GM10266 (cell line): ENCODE data around the gene MPP3.

Source experiments
- DNase-seq: peaks from one replicate; pipeline ENCODE4 v3.0.0; 2012; ENCODE audit errors: extremely low spot score
- TF ChIP-seq, protein P1 (sequence below): IDR thresholded peaks from 2 replicates; pipeline ENCODE4 v1.5.1; 2012; ENCODE audit warnings: mild to moderate bottlenecking, low read depth; ENCODE audit not compliant: control insufficient read depth, insufficient read depth; ENCODE audit errors: missing control alignments

MPP3 gene

DNA sequence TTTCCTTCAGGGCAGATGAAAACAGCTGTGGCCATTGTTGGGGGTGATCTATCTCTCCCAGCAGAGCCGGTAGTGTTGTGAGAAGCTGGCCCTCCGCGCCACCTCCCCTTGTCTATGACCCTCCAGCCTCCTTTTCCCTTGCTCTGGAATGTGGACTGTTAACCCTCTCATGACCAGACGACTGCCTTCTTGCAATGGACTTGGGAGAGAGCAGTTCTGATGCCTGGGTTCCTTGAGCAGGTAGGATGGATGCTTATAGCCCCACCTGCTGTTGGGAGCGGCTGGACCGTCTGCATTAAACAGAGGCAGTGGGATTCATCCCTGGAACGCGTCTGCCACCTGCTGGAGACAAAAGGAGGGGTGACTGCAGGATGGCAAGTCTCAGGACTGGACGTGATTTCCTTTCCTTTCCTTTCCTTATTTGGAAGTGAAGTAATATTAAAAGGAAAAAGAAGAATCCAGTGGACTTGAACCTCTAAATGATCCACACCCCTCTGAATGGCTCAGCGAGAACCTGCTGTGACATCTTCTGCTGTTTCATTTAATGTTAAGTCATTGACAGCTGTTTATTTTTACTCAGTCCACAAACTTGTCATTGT lies 72.6 kb downstream of the MPP3 start:
- peak; percentile 93 for DNase-seq
- TF ChIP-seq, protein P1, sequence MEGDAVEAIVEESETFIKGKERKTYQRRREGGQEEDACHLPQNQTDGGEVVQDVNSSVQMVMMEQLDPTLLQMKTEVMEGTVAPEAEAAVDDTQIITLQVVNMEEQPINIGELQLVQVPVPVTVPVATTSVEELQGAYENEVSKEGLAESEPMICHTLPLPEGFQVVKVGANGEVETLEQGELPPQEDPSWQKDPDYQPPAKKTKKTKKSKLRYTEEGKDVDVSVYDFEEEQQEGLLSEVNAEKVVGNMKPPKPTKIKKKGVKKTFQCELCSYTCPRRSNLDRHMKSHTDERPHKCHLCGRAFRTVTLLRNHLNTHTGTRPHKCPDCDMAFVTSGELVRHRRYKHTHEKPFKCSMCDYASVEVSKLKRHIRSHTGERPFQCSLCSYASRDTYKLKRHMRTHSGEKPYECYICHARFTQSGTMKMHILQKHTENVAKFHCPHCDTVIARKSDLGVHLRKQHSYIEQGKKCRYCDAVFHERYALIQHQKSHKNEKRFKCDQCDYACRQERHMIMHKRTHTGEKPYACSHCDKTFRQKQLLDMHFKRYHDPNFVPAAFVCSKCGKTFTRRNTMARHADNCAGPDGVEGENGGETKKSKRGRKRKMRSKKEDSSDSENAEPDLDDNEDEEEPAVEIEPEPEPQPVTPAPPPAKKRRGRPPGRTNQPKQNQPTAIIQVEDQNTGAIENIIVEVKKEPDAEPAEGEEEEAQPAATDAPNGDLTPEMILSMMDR, result peak; percentile 99

GRCh38 chr17:43759836-43760235 lies 73.1 kb downstream of the MPP3 start:
- TF ChIP-seq, protein P1, result no peak
- DNase-seq, result no peak

GRCh38 chr17:43758497-43759174 lies 74.3 kb downstream of the MPP3 start, which contains the start of gene SOST:
TSS of gene SOST (minus strand) at chr17:43758791. CDS start at chr17:43758741, 50 bp downstream.
- DNase-seq, result no peak
- TF ChIP-seq, protein P1, result no peak

GRCh38 chr17:43758086-43758485 lies 74.9 kb downstream of the MPP3 start:
- no peak for DNase-seq
- TF ChIP-seq, protein P1, result no peak

GRCh38 chr17:43757171-43757660 lies 75.7 kb downstream of the MPP3 start:
- TF ChIP-seq, protein P1, result no peak
- no peak for DNase-seq

- no peak for DNase-seq
- TF ChIP-seq, protein P1, result no peak
These were observed 76.7 kb downstream of the MPP3 start for GRCh38 chr17:43756201-43756600.

GRCh38 chr17:43755389-43755875 lies 77.5 kb downstream of the MPP3 start:
- TF ChIP-seq, protein P1, result no peak
- DNase-seq, result no peak
